KBM-7 (cell line): Measurements from ENCODE around the gene COMMD9.

ENCODE experiments used
- DNase-seq: peaks from one replicate; pipeline ENCODE4 v3.0.0-alpha.2; 2015
- in situ Hi-C: fragments of 300-500 bp; cut with MboI; formaldehyde crosslinking; loops from 2 replicates; pipeline ENCODE4 v1.14.3; 2020; ENCODE audit warnings: low sequenced_read_pairs, low pct_unique_long_range_greater_than_20kb, mixed read lengths

Gene COMMD9

DNA sequence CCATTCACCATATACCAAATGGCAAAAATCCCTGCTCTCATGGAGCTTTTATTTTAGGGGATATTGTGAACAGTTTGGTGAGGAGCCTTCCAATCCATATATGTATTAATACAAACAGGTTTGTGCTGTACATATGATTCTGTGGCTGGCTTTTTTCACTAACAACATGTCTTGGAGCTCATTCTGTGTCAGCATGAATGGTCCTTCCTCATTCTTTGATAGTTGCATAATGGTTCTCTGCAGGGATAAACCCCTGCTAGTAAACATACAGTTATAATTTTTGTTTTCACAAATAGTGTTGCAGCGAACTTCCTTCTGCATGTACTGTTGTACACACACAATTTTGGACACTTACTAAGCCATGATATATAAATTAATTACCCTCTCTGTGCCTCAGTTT is 15.1 kb upstream of the COMMD9 start:
- in situ Hi-C loops: no loop called here
- no peak for DNase-seq

DNA sequence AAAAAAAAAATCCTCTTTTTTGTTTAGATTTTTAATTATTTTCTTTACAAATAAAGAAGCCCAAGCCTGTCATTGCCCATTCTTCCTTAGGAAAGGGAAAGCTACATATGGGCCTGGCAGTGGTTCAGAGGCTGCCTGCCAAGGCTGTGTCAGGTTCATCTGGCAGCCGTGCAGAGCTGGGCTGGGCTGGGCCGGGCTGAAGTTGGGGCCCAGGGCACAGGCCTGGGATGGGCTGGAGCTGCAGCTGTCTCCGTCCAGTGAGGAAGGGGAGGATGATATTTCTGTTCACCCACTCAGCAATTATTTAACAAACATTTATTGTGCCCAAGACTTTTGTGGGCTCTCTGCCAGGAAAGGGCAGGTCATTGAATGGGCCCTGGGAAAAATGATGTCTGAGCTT is 11.4 kb upstream of the COMMD9 start:
- in situ Hi-C loops: no loop called here
- DNase-seq: no peak

- DNase-seq: no peak
- in situ Hi-C loops: loop anchor here (10.0 kb wide), 1 partner anchor 178 kb away; no protein-coding TSS in a partner anchor
Observed at GRCh38 chr11:36296884-36297543, 7.8 kb upstream of the COMMD9 start.

DNA sequence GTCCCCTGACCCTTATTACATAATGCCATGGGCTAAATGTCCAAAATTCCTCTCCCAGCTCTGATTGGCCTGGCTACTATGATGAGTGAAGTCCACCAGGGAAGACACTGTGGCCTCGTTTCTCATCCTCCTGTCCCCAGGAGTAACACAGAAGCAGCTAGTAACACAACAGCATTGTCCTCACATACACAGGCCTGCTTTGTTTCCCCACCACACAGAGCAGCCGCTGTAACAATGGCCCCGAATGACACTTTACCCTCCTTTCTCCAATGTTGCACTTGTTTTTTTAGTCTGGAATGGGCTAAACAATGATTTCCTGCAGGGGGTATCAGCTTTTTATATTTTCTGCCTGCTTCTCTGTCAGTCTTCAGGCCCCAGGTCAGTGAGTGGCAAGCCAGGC is 6.7 kb upstream of the COMMD9 start, which contains the start of gene PRR5L:
Gene PRR5L (plus strand): TSS at position 363 of the 400 bp plus-strand sequence. CDS start 104,834 bp downstream, outside the sequence.
- in situ Hi-C loops: loop anchor here (10.0 kb wide), 1 partner anchor 179 kb away; no protein-coding TSS in a partner anchor
- DNase-seq: no peak

DNA sequence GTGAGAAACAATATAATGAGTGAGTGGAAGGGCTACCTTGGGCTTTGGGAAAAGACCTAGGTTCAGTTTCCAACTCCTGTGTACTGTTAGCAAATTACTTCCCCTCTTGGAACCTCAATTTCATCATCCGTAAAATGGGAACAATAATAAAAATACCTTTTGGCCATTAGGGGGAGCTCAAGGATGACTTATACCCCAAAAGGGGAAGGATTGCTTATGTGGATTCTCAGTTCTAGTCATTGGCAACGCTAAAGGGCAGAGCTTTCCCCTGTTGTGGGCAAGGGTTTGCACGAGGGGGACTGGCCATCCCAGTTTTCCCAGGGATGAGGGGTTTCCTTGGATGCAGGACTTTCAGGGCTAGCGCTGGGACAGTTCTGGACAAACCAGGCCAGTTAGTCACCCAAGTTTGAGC is 3.1 kb upstream of the COMMD9 start:
- peak; percentile 83 for DNase-seq
- in situ Hi-C loops: loop anchor here (10.0 kb wide), 1 partner anchor 182 kb away; no protein-coding TSS in a partner anchor

DNA sequence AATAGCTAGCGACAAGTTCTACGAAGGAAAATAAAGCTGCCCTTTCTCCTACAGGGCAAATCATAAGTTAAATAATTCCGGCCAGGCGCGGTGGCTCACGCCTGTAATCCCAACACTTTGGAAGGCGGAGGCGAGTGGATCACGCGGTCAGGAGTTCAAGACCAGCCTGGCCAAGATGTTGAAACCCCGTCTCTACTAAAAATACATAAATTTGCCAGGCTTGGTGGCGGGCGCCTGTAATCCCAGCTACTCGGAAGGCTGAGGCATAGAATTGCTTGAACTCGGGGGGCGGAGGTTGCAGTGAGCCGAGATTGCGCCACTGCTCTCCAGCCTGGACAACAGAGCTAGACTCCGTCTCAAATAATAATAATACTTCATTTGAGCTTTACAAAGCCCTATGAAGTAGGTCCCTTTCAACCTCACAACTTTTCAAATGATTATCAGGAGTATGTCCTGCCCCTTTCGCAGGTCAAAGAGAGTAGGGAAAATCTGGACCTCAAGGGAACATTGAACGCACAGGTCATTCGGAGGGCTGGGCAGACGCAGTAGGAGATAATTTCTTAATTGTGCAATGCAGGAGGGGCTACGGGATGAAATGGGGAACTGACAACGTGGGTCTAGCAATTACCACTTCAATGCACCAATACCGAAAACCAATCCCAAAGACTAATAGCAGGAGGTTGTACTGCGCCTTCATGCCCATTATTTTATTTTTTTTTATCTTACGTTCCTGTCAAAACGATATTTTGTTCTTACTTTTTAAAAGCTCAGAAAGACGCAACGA is 590 bp downstream of the COMMD9 start:
- DNase-seq: no peak
- in situ Hi-C loops: no loop called here

GRCh38 chr11:36282926-36283325 is 6.3 kb downstream of the COMMD9 start:
- DNase-seq: no peak
- in situ Hi-C loops: no loop called here

GRCh38 chr11:36281850-36282249 is 7.4 kb downstream of the COMMD9 start:
- in situ Hi-C loops: no loop called here

GRCh38 chr11:36280531-36280930 is 8.7 kb downstream of the COMMD9 start:
- in situ Hi-C loops: no loop called here
- DNase-seq: no peak

More at GRCh38 chr11:36281850-36282249, 7.4 kb downstream of the COMMD9 start:
- DNase-seq: no peak

- DNase-seq: no peak
- in situ Hi-C loops: no loop called here
Observed at GRCh38 chr11:36278531-36279282, 10.5 kb downstream of the COMMD9 start.

GRCh38 chr11:36274414-36274813 is 14.8 kb downstream of the COMMD9 start:
- in situ Hi-C loops: loop anchor here (25.0 kb wide), 2 partner anchors 437 to 662 kb away; partner anchors contain the start of gene FJX1
- no peak for DNase-seq

- DNase-seq: no peak
- in situ Hi-C loops: loop anchor here (25.0 kb wide), 2 partner anchors 436 to 661 kb away; partner anchors contain the start of gene FJX1
Observed at GRCh38 chr11:36273110-36273509, 16.1 kb downstream of the COMMD9 start.

GRCh38 chr11:36271794-36272407 is 17.3 kb downstream of the COMMD9 start:
- DNase-seq: no peak
- in situ Hi-C loops: loop anchor here (25.0 kb wide), 2 partner anchors 435 to 660 kb away; partner anchors contain the start of gene FJX1

DNA sequence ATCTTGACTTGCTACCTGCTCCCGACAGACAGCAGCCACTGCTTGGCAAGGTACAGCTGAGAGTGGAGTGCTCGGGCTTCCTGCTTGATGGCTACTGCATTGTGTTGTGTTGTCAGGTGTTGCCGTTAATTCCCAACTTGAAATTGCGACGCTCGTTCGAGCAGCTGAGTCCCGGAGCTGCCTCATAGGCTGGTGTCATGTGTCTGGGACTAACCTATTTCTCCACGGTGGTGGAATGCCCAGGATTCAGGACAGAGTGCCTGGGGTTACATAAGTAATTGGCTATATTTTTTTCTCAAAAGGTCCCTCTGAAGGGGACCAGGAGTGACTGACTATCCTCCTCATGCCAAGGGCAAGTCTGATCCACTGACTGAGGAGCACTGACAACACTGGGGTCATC is 18.5 kb downstream of the COMMD9 start:
- DNase-seq: no peak
- in situ Hi-C loops: loop anchor here (25.0 kb wide), 2 partner anchors 433 to 658 kb away; partner anchors contain the start of gene FJX1

- in situ Hi-C loops: loop anchor here (25.0 kb wide), 2 partner anchors 431 to 656 kb away; partner anchors contain the start of gene FJX1
- no peak for DNase-seq
Observed at GRCh38 chr11:36268337-36268985, 20.8 kb downstream of the COMMD9 start.

GRCh38 chr11:36266767-36267166 is 22.5 kb downstream of the COMMD9 start:
- in situ Hi-C loops: loop anchor here (25.0 kb wide), 2 partner anchors 429 to 654 kb away; partner anchors contain the start of gene FJX1
- no peak for DNase-seq

- peak; percentile 69 for DNase-seq
Observed at GRCh38 chr11:36265793-36266628, 23.2 kb downstream of the COMMD9 start.

More at GRCh38 chr11:36265793-36266628, 23.2 kb downstream of the COMMD9 start:
- in situ Hi-C loops: loop anchor here (25.0 kb wide), 2 partner anchors 429 to 654 kb away; partner anchors contain the start of gene FJX1
